ENCODE results near the gene OIP5.
"Not testable (repeated sequence)": the region's sequence is repeated elsewhere in the genome, so short reads cannot be mapped to it uniquely, and the experiment has no call there.

OIP5 gene

DNA sequence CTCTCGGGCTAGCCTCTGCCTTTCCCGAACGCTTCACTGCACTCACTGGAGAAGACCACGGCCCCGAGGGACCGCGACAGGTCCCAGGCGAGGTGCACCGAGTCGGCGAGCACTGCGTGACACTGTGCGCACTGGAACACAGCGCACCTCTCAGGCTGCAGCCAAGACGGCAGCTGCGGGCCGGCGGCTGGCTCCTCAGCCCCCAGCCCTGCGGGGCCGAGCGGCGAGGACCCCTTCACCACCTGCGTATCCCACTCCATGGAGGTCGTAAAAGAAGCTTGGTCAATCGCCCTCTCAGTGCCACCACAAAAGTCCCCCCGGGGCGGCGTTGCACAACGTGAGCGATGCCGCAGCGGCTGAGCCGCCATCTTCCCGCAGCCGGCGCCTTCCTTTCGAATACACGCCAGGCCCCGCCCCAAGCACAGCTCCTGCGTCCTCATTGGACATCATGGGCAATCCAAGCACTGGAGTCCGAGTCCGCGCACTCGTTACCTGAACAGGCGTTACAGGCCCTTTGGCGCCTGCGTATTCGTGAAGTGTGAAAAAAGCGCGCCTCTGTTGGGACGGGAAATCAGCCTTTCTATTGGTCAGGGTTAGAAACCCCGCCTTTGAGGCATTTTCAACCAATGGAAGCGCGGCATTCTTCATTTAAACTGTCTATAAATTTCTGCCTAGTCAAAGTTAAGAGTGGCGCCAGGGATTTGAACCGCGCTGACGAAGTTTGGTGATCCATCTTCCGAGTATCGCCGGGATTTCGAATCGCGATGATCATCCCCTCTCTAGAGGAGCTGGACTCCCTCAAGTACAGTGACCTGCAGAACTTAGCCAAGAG is at the start of gene OIP5, which contains the start of gene NUSAP1:
OIP5 (minus strand) TSS at position 398 of the 832 bp plus-strand sequence; CDS start at position 368, 30 bp downstream.
NUSAP1 (plus strand) TSS at position 688 of the 832 bp plus-strand sequence; CDS start at position 765, 77 bp downstream.
- peak; percentile 99 for DNase-seq

DNA sequence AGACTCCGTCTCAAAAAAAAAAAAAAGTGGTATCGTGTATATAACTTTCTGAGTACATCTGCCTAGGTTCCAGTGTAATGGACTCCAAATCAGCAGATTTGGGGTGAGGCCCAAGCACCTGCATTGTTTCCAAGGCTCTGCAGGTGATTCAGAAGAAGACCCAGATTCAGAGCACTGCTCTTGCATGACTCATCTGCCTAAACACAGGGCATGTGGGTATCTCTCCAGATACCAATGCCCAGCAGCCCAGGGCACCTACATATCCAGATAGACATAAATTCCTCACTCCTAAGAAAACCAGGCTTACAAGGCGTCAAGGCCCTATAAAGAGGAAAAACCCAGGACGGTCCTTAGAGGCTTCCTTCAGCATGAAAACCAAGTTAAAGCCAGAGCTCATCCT is 45.6 kb upstream of the OIP5 start:
- DNase-seq: no peak

DNA sequence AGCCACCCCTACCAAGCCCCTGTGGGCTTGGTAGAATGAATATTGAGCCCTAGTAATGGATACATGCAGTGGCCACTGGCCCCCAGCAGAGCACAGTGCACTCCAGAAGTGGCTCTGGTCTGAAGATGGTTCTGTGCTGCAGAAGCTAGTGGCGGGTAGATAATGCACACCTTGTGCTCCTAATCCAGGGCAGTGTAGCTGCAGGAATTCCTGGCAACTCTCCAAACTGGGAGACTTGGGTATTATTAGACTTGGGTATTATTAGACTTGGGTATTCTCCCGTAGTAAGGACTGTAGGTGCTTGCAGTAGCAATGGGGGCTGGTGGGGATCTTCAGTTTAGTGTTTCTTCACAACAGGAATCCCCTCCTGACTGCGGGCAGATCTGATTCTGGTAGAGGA is 35.0 kb upstream of the OIP5 start:
- no peak for DNase-seq

DNA sequence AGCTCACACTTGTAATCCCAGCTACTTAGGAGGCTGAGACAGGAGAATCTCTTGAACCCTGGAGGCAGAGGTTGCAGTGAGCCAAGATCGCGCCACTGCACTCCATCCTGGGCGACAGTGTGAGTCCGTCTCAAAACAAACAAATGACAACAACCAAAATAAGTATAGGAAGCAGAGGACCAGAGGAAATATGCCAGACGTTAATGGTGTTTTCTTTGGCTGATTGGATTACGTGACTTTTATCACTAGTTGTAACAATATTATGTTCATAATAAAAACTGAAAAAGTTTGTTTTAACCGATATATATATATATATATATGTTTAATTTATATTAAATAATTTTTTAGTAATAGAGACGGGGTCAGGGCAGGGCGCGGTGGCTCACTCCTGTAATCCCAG is 22.0 kb upstream of the OIP5 start:
- DNase-seq: no peak

DNA sequence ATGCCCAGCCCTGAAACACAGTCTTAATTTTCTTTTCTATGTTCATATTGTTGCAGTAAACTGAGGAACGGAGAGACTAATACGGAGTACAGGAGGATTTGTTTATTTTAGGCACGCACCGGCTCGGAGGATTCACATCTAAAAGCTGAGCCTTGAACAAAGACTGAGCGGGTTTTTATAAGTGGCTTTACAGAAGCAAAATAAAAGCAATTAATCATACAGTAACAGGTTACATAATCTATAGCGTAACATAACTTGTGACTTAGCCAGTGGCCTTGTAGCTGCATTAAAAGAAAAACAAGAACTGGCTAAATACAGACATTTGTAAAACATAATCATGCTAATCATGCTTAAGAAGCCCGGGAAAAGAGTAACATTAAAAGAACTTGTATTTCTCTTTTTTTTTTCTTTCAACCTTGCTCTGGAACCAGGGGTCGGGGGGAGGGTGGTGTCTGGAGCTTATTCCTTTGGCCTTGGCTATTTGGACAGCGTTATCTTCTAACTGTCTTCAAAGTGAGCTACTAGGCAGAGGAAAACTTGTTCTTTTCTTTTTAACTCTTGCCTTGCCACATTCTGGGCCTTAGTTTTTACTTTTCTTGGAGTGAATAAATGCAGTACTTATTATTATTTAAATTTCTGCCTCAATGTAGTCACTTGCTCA is 17.8 kb upstream of the OIP5 start:
- DNase-seq: no peak

DNA sequence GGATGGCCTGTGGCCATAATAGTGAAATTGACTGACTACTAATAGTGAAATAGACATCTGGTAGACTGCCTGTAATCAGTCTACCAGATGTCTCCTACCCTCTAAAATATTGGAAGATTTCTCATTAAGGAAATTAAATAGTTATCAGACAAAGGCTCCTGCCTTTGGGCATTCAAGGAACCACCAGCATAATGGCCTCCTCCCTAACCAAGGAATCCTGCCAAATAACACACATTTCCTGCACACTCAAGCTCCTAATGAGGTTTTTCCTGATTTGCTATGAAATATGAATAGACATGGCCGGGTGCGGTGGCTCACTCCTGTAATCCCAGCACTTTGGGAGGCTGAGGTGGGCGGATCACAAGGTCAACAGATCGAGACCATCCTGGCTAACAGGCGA is 14.8 kb upstream of the OIP5 start:
- DNase-seq: no peak

DNA sequence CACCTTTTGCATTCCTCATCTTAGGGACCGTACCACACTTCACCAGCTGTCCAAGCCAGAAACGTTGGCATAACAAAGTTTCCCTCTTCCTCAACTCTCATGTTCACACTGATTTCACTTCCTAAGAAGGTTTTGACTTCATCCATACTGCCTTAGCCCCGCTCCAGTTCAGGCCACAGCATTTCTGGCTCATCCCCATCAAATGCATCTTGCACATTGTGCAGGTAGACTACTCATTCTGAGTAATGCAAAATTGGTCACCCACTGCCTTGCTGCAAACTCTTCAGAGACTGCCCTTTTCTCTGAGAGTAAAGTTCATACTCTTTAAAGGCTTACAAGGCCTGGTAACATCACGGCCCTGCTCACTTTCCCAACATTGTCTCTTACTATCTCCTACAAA is 9.1 kb upstream of the OIP5 start:
- no peak for DNase-seq

DNA sequence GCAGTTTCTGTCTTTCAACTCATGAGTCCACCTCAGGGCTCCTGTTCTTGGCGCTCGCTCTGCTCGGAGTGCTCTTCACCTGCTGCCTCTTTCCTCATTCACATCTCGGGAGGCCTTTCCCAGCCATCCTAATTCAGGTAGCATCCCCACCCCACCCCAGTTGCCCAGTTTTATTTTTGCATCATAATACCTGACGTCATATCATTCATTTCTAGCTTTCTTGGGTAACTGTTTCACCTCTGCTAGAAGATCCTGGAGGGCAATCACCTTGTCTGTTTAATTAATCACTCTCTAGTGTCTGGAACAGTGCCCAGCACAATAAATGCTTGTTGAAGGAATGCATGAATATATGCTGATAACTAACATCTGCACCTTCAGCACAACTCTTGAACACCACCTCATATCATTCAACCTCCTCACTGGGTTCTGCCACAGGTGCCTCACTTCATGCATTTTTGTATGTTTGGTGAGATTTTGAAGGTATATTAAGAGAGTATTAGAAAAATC is 7.9 kb upstream of the OIP5 start:
- no peak for DNase-seq

DNA sequence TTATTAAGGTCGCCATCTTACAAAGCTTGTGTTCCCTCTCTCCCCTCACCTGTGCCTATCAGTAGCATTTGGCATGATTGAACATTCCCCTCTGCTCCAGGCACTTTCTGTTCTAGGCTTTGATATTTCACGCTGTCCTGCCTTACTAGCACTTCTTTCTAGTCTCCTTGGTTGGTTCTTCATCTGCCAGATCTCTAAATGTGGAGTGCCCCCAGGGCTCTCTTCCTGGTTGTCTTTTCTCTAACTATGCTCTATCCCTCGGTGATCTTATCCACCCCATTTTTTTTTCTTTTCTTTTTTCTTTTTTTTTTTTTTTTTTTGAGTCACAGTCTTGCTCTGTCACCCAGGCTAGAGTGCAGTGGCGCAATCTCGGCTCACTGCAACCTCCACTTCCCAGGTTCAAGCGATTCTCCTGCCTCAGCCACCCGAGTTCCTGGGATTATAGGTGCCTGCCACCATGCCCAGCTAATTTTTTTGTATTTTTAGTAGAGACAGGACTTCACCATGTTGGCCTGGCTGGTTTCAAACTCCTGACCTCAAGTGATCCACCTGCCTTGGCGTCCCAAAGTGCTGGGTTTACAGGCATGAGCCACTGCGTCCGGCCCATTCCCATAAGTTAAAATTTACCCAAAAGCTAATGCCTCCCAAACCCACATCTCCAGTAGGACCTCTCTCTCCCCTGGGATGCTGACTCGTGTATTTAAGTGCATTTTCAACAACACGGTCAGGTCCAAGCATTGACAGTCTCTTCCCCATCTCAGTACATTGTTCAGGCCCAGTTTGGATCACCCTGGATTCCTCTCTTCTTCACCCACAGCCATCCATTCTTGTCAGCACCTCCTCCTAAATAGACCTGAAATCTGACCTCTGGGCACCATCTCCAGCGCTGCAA is 5.5 kb upstream of the OIP5 start:
- no peak for DNase-seq

DNA sequence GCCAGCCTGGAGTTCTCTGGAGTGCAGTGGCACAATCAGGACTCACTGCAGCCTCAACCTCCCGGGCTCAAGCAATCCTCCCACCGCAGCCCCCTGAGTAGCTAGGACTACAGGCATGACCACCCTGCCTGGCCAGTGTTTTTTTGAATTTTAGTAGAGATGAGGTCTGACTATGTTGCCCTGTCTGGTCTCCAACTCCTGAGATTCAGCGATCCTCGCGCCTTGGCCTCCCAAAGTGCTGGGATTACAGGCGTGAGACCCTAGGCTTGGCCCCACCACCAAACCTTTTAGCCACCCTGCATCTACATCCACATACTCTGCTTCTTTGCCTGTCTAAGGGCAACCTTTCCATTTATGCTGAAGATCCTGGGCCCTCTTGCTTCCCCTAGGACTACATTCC is 4.7 kb upstream of the OIP5 start:
- DNase-seq: no peak

DNA sequence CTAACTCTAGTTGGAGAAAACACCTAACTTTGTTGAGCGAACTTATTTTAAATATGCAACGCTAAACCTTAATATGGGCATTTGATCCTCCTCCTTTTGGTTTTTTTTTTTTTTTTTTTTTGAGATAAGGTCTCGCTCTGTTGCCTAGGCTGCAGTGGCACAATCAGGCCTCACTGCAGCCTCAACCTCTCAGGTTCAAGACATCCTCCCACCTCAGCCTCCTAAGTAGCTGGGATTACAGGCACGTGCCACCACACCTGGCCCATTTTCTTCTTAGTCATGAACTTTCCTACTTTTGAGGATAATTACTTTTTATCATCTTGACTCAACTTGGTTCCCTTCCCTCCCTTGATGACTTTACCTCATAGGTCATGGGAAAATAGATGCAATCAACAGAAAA is 4.2 kb upstream of the OIP5 start:
- no peak for DNase-seq

DNA sequence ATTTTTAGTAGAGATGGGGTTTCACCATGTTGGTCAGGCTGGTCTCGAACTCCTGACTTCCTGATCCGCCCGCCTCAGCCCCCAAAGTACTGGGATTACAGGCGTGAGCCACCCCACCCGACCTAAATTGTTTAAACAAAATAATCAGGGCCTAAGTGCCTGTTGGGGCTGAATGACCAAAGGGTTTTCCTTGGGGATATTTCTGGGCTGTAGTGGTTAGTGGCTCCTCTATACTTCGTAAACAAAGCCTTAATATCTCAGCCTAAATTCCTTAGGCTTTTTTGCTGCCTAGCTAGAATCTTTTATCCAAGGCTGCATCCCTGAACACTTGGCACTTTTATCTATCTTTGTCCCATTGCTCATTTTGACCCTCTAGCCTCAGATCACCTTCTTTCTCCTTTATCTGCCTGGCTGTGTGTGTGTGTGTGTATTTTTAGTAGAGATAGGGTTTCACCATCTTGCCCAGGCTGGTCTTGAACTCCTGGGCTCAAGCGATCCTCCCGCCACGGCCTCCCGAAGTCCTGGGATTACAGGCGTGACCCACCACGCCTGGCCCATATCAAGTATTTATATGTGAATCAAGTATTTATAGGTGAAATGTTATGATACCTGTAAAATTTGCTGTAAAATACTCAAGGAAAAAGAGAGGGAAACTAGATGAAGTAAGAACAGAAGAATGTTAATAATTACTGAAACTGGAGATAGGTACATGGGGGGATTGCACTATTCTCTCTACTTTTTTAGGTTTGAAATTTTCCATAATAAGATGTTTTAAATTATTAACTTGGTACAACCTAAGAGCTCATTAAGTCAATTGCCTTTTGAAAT is 2.1 kb upstream of the OIP5 start:
- no peak for DNase-seq

DNA sequence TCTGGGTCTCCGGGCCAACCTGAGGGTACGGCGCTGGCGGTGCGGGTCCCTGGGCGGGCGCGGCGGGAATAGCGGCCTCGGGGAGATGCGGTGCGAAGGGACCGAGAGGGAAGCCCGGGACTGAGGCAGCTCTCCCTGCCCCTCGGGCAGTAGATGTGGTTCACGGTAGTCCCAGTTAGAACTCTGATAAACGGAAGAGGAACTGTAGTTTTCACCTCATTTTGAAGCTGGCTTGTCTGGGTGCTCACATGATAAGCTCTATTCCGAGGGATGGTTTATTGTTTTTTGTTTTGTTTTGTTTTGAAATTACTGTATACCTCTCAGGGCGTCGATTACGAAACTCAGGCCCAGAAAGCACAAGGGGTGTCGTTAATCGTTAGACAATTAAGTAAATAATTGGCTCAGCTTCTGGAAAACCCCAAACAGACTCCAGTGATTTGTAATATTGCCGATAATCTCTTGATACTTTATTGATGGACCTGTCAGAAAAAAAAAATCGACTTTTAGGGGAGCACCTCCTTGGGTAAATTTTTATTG is 703 bp upstream of the OIP5 start:
- no peak for DNase-seq

DNA sequence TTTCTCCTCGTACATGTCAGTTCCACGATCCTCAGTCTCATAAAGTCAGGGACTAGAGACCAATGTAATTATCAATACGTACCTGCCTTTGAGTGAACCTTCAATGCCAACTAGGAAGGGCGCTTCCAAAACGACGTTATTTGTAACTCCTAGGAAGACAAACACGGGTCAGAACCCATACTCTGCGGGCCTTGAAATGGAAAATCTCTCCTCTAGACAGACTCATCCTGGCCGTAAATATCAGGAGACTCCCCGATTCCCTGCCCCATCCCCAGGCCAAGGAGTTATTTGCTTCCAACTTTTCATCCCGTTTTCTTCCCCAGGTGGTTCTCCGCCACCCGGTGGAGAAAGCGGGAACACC is 578 bp downstream of the OIP5 start:
- no peak for DNase-seq

DNA sequence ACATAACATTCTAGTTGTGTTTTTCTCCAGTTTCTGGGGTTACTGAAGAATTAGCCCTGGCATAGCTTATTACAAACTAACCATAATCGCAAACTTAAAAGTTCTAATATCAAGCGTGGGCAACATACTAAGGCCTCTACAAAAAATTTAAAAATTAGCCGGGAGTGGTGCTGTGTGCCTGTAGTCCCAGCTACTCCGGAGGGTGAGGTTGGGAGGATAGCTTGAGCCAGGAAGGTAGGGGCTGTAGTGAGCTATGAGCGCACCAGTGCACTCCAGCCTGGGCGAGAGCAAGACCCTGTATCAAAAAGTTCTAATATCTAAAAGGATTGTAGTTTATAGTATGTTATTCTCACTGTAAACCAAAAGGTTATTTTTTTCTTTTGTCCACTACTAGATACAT is 1.1 kb downstream of the OIP5 start:
- DNase-seq: no peak

DNA sequence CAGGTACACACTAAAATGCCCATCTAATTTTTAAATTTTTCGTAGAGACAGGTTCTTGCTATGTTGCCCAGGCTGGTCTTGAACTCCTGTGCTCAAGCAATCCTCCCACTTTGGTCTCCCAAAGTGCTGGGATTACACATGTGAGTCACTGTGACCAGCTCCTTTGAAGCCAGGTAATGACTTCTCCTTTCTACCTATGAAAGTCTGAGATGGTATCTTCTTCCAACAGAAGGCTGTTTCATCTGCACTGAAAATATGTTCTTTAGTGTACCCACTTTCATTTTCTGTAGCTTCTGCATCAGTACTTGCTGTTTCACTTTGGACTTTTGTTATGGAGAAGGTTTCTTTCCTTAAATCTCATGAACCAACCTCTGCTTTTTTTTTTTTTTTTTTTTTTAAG is 8.8 kb downstream of the OIP5 start:
- DNase-seq: no peak

DNA sequence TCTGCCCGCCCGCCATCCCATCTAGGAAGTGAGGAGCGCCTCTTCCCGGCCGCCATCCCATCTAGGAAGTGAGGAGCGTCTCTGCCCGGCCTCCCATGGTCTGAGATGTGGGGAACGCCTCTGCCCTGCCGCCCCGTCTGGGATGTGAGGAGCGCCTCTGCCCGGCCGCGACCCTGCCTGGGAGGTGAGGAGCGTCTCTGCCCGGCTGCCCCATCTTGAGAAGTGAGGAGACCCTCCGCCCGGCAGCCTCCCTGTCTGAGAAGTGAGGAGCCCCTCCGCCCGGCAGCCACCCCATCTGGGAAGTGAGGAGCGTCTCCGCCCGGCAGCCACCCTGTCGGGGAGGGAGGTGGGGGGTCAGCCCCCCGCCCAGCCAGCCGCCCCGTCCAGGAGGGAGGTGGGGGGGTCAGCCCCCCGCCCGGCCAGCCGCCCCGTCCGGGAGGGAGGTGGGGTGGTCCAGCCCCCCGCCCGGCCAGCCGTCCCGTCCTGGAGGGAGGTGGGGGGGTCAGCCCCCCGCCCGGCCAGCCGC is 11.5 kb downstream of the OIP5 start:
- DNase-seq: not testable (repeated sequence)

DNA sequence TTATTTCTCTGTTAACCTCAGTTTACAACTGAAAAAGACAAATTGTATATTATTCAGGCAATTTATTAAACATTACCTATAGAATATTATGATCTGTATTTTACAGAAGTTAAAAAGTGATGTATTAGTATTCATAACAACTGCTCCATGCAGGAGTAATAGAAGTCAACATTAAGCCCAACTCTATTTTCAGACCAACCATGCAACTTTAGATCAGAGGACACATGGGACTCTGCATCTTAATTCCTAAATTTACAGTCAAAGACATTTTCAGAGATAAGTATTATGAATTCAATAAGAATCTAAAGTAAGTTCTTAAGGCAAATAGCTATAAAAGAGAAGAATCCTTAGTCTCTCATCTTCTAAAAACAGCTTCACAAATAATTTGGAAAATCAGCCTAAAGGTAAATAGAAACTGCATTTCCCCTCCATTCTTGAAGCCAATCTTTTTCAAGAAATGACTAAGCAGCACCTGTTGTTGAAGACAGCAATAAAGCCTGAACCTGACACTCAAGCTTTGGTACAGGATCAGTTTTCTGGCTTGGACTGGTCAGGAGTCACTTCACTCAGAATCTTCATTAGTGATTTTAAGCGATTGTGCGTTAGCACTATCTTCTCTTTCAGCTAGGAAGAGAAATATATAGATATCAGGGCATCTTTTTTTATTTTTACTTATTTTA is 23.0 kb downstream of the OIP5 start:
- DNase-seq: no peak

DNA sequence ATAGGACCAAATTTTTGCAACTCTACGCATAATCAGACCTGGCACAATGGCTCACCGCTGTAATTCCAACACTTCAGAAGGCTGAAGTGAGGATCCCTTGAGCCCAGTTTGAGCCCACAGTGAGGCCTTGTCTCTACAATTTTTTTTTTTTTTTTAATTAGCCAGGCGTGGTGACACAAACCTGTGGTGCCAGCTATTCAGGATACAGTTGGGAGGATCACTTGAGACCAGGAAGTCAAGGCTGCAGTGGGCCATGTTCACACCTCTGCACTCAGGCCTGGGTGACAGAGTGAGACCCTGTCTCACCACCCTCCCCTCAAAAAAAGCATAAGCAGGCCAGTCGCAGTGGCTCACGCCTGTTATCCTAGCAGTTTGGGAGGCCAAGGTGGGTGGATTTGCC is 24.7 kb downstream of the OIP5 start:
- DNase-seq: no peak

DNA sequence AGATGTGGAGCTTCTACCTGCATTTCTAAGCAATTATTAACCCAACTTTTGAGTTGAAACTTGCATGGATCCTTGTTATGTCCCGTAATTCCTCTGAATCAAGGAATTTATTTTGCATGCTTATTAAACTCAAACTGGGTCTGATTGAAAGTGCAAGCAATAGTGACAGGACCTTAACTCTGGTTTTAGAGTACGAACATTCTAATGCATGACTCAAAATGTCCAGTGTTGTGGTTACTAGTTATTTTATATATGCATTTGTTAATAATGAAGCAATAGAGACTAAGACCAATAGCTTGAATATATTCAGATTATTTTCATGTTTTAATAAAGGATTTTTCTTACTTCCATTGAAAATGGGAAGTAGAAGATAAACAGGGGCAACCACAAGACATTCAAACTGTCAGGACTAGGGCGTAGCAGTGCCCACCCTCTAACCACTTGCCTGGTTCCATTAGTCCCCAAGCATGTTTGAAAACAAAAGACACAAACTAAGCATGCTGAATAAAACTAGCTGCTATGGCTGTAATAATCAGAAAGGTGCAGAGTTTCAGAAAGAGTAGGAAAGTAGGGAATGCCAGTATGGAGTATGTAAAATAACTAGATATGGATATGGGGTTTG is 28.1 kb downstream of the OIP5 start:
- DNase-seq: no peak

DNA sequence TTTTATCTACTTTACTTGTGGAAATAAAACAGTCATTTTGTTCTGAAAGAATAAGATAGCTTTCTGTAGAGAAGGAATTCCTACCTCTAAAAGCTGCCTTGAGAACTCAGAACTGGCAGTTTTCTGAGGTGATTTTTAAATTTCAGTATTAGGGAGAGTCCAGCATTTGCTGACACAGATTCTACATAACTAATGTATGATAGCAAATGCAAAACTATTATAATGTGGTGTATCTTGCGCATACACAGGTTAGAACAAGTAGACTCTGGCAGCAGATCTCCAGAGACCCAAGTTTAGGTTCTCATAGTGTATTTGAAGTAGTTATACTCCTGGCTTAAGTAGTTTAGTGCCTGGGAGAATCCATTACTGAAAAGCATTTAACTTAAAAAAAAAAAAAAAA is 30.8 kb downstream of the OIP5 start:
- no peak for DNase-seq

Measured in NCI-H446 treated with DMSO at 0.1 percent for 48 hours (cell line).